Ishikawa (cell line): Measurements from ENCODE around the gene SETD9.

ENCODE experiments used
- CREB1 ChIP-seq: IDR thresholded peaks from 2 replicates; pipeline ENCODE4 v1.6.1; 2012; ENCODE audit warnings: low read depth
- EP300 ChIP-seq: IDR thresholded peaks from 2 replicates; pipeline ENCODE4 v1.6.1; 2012; ENCODE audit warnings: borderline replicate concordance
- FOXM1 ChIP-seq: IDR thresholded peaks from 2 replicates; pipeline ENCODE4 v1.6.1; 2012; ENCODE audit warnings: low read depth, borderline replicate concordance
- NFIC ChIP-seq: IDR thresholded peaks from 2 replicates; pipeline ENCODE4 v1.6.1; 2012
- TAF1 ChIP-seq: IDR thresholded peaks from 2 replicates; pipeline ENCODE4 v1.6.1; 2012; ENCODE audit warnings: low read depth, mild to moderate bottlenecking
- TCF12 ChIP-seq: IDR thresholded peaks from 2 replicates; pipeline ENCODE4 v1.6.1; 2012; ENCODE audit warnings: low read depth
- ZBTB7A ChIP-seq: IDR thresholded peaks from 2 replicates; pipeline ENCODE4 v1.6.1; 2012; ENCODE audit warnings: low read depth
- TF ChIP-seq, protein P1 (sequence below): IDR thresholded peaks from 2 replicates; pipeline ENCODE4 v1.6.1; 2012; ENCODE audit warnings: low read depth, mild to moderate bottlenecking
- TF ChIP-seq, protein P2 (sequence below): IDR thresholded peaks from 2 replicates; pipeline ENCODE4 v1.6.1; 2012
- TF ChIP-seq, protein P3 (sequence below): IDR thresholded peaks from 2 replicates; pipeline ENCODE4 v1.6.1; 2012

DNA sequence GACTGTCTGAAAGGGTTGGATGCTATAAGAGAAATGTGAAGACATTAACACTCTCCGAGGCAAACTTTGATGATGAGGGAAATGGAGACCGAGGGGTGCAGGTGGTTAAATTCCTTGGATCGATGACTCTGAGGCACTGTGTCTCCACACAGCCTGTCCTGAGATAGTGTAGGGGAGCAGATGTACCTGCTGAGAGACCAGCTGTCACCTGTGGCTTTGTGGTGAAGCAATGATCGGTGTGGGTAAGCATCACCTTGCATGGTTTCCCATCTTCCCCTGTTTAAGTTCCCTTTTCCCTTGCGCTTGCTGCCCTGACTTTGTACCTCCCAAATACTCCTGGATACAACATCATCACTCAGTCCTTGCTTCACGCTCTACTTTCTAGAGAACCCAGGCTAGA lies 52.4 kb downstream of the SETD9 start:
- TF ChIP-seq, protein P1, sequence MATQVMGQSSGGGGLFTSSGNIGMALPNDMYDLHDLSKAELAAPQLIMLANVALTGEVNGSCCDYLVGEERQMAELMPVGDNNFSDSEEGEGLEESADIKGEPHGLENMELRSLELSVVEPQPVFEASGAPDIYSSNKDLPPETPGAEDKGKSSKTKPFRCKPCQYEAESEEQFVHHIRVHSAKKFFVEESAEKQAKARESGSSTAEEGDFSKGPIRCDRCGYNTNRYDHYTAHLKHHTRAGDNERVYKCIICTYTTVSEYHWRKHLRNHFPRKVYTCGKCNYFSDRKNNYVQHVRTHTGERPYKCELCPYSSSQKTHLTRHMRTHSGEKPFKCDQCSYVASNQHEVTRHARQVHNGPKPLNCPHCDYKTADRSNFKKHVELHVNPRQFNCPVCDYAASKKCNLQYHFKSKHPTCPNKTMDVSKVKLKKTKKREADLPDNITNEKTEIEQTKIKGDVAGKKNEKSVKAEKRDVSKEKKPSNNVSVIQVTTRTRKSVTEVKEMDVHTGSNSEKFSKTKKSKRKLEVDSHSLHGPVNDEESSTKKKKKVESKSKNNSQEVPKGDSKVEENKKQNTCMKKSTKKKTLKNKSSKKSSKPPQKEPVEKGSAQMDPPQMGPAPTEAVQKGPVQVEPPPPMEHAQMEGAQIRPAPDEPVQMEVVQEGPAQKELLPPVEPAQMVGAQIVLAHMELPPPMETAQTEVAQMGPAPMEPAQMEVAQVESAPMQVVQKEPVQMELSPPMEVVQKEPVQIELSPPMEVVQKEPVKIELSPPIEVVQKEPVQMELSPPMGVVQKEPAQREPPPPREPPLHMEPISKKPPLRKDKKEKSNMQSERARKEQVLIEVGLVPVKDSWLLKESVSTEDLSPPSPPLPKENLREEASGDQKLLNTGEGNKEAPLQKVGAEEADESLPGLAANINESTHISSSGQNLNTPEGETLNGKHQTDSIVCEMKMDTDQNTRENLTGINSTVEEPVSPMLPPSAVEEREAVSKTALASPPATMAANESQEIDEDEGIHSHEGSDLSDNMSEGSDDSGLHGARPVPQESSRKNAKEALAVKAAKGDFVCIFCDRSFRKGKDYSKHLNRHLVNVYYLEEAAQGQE: no peak
- TF ChIP-seq TAF1: no peak
- TF ChIP-seq, protein P2, sequence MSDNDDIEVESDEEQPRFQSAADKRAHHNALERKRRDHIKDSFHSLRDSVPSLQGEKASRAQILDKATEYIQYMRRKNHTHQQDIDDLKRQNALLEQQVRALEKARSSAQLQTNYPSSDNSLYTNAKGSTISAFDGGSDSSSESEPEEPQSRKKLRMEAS: no peak
- TF ChIP-seq TCF12: no peak
- TF ChIP-seq ZBTB7A: no peak
- TF ChIP-seq EP300: no peak
- no peak for TF ChIP-seq FOXM1
- TF ChIP-seq, protein P3, sequence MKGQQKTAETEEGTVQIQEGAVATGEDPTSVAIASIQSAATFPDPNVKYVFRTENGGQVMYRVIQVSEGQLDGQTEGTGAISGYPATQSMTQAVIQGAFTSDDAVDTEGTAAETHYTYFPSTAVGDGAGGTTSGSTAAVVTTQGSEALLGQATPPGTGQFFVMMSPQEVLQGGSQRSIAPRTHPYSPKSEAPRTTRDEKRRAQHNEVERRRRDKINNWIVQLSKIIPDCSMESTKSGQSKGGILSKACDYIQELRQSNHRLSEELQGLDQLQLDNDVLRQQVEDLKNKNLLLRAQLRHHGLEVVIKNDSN: no peak
- TF ChIP-seq NFIC: no peak
- no peak for TF ChIP-seq CREB1
